ENCODE data around the gene STUM.

The STUM gene

DNA sequence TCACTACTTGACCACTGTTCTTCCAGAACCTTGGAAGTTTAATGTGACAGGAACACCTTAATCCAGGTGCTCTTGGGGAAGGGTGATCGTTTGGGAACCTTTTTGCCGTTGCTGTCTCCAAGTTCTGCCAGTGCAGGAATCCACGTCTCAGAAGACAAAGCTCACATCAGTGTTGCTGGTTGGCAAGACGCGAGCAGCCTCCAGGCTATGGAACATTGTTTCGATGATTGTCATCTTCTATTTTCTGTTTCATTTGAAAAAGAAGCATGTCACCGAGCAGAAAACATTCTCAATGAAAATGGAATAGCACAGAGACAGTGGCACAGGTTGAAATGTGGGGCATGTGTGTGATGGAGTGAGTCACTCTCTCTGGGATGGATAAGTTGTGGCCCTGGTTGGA is 11.7 kb downstream of the STUM start:
- no peak for DNase-seq (ENCODE audit: low read depth in 2 of 2, low spot score in 1 of 2)

DNA sequence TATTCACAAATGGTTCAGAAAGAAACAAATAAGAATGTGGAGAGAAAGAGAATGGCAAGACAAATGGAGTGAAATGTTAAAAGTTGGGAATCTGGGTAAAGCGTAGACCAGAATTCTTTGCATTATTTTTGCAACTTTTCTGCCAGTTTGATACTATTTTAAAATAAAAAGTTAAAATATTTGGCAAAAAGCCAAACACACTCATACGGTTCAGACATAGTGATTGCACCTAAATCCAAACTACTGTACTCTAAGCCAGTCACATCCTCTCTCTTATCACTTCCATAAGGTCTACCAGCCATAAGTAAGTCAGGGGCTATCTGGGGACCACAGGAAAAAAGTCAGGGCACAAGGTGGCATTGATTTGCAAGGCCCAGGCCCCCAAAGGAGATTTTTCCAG is 14.4 kb downstream of the STUM start:
- no peak for DNase-seq (ENCODE audit: low read depth in 2 of 2, low spot score in 1 of 2)

DNA sequence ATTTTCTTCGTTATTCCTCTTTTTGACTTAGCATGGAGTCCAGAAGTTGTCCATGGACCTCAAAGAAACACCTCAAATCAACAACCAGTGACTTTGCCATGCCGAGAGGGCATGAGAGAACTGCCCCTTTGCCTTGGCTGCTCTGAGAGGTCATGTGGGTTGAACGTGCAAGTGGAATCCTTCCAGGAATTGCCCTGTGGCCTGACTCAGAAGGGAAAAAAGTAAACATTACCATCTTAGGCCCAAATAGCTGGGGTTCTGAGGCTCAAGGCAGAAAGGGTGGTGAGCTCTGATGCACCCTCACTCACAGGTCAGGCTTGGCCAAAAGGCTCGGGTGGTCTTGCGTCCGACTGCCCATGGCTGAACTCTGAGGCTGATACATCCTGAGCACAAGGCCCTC is 15.1 kb downstream of the STUM start:
- DNase-seq (ENCODE audit: low read depth in 2 of 2, low spot score in 1 of 2): no peak

DNA sequence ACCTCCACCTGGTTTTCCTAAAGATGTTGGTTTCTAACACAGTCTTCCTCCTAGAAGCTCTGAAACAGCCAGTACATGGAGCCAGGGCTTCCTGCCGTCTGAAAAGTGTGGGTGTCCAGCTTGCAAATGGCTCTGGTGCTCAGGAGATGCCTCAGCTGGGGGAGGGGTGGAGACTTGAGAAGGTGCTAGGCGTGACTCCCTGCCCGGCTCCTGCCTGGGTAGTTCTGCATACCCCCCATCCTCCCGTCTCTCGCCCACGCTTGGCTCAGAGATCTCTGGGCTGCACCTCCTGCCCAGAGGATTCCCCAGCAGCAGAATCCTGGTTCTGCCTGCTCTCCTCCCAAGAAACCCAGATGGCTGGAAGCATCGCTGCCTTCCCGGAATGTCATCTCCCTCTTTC is 16.9 kb downstream of the STUM start:
- DNase-seq (ENCODE audit: low read depth in 2 of 2, low spot score in 1 of 2): no peak

DNA sequence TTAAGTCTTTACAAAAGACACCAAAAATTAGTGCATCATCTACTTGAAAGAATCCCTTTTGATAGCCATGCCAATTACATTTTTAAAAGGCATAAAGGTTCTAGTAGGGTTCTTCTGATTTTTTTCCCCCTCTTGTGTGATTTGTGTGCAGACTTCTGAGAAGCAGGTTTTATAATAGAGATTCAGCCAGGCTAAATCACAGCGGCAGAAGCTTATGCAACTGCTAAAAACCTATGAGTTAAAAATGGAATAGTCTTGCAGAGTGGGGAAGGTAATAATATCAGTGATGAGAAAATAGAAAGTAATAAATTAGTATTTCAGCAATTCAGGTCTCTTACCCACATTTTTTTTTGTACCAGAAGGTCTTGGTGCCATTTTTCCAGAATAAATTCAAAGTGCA is 17.7 kb downstream of the STUM start:
- no peak for DNase-seq (ENCODE audit: low read depth in 2 of 2, low spot score in 1 of 2)

DNA sequence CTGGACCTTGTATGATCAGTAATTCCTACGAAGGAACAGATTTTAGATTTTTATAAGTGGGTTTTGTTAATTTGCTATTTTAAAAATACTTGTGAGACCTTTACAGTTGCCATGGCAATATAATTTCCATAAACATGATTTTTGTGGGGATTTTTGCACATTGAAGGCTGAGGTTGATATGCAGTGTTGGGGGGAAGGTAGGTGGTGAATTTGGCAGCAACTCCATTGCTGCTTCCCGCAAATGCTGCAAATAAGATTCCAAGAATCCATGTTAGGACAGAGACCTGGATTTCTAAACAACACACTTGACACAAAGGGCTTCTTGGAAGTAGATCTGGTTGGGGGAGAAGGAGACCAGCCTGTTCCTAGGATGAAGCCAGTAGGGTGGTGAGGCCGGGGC is 18.2 kb downstream of the STUM start:
- no peak for DNase-seq (ENCODE audit: low read depth in 2 of 2, low spot score in 1 of 2)

DNA sequence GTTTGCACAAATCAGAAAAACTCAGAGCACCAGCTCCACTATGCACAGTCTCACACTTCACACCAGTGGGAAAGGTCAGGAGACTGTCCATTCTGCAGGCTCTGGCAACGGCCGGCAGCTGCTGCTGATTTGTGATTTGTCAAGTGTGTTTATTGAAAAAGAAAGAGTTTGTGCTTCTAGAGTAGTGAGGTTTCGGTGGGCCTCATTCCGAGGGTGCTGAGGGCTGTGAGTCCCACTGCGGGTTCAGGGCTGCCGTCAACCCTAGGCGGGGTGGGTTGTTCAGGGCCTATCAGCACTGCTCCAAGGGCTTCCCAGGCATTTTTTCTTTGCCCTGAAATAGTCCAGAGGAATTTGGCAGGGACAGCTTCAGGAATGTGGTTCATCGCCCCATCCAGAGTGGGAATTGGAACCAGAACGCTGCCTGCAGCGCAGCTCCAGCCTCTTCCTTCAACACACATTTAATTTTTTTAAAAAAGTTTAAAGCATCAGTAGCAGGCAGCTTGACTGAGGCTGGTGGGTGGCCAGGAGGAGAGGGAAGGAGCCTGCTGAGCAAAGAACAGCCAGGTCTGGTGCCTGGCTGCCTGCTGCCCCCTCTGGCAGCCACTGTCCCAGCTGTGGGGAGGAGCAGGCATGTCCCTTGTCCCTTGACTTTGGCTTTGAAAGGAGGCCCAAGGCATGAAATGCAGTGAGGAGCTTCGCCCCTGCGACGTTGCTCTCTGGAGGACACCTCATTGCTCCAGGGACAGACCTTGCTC is 19.7 kb downstream of the STUM start:
- no peak for DNase-seq (ENCODE audit: low read depth in 2 of 2, low spot score in 1 of 2)

DNA sequence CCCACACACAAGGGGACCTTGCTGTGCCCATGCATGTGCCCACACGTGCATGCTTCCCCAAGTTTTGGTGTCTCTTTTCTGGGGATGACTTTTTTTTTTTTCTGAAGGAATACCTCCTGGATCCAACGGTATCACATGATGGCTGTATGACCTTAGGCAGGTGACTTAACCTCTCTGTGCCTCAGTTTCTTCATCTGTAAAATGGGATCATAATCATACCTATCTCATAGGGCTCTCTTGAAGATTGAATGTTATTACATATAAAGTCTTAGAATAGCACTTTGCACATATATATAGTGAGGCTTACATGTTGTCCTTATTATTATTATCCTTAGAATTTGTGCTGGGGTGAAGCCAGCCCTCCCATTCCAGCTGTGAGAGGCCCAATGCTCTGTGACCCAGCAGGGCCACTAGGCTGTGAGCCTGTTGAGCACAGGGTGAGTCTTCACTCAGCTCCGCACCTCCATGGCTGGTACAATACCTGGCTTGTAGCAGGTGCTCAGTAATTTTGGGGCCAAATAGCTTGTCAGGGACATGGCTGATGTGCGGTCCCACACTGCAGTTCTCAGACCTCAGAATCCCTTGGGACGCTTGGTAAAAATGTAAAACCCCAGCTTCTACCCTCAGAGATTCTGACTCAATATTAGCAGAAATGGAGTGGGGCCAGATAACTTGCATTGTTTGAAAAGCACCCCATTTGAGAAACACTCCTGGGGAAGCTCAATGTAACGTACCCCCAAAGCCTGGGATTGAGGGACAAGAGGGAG is 20.6 kb downstream of the STUM start:
- no peak for DNase-seq (ENCODE audit: low read depth in 2 of 2, low spot score in 1 of 2)

DNA sequence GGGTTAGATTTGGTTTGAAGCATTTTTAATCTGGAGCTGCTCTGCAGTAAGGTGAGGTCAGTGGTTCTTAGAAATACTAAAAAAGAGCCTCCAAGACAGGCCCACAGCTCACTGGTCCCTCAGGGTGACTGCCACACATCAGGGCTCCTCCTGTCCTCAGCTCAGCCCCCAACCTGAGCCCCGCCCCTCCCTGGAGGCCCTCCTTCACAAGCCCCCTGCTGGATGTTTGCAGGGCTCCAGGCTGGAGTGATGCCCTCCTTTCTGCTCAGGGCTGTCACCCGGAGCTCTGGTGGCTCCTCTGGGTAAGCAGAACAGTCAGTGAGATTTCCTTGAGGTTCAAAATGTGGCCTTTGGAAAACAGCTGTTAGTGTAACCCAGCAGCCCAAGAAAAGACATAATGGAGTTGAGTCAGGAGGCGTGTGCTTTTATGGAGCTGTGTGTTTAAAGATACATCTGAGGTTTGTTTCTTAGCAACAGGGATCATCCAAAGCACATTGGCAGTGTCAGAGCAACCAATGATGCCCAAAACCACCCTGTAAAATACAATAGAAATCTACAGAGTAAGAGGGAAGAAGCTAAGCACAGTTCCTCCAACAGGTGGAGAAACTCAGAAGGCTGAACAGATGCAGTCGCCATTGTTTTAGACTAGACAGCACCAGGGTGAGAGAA is 21.4 kb downstream of the STUM start:
- DNase-seq (ENCODE audit: low read depth in 2 of 2, low spot score in 1 of 2): no peak

DNA sequence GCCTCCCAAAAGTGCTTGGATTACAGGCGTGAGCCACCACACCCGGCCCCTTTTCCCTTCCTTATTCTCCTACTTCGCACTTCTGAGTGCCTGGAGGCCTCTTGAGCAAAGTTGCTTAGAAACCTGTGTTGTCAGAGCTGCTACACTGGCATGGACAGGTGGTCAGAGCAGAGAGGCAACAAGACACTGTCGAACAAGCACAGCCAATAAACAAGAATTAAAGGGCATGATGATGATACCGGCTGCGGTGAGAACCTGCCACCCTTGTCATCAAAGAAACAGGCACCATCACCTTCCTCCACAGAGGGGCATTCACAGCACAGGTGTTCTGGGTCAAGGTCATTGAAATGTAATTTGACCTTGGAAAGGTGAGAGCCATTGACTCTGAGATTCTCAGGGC is 23.3 kb downstream of the STUM start:
- DNase-seq (ENCODE audit: low read depth in 2 of 2, low spot score in 1 of 2): no peak

DNA sequence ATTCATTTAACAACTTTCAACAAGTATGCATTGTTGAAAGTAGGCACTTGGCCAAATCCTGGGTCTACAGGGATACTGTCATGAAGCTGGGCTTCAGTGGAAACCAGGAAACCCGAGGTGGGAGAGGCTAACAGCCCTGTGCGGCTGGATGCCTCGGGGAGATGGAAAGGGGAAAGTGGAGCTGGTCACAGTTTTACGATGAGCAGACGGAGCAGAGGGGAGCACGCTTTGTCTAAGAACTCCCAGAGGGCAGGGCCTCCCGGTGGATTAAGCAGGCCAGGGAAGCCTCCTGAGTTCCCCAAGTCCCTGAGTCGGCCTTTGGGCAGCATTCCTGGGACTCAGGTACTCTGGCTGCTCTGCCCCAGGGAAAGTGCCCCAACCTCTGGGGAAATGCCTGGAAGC is 23.8 kb downstream of the STUM start:
- no peak for DNase-seq (ENCODE audit: low read depth in 2 of 2, low spot score in 1 of 2)

DNA sequence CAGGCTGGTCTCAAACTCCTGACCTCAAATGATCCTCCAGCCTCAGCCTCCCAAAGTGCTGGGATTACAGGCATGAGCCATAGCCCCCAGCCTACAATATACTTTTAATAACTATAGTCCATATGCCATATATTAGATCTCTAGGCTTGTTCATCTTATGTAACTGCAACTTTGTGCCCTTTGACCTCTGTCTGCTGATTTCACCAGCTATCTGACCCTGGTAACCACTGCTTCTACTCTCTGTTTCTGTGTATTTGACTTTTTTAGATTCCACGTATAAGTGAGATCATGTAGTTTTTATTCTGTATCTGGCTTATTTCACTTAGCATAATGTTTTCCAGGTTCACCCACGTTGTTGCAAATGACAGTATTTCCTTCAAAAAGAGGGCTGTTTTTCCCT is 25.5 kb downstream of the STUM start:
- no peak for DNase-seq (ENCODE audit: low read depth in 2 of 2, low spot score in 1 of 2)

DNA sequence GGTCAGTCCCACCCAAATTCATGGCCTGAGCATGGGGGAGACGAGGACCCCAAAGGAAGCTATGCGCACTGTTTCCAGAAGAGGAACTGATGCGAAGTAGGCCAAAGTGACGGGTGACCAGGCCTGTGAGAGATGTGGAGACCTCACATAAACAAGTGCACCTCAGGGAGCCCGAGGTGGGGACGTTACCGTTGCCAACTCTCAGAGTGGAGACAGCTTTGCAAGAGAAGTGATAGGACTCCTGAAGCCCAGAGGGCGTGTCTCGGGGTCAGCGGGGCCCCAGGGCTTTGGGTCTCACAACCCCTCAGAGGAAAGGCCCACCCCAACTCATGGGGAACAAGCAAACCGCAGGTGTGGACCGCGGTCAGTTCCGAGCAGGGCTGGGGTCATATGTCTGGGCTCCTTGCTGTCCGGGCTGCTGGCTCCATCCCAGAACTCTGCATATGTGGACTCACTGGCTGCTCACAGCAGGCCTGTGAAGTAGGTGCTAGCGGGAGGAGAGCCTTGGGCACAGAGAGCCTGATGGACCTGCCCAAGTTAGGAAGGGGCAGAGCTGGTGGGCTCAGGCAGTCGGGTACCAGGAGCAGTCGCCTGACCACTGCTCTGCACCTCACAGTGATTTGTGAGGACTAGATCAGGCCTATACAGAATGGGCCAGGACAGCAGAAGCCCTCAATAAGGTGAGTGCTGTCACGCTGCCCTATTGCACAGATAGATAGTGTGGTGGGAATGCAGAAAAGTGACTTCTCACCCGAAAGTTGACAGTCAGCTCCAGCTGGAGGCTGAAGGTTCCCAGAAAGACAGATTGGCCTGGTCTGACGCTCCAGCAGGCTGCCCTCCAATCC is 26.2 kb downstream of the STUM start:
- DNase-seq (ENCODE audit: low read depth in 2 of 2, low spot score in 1 of 2): no peak

DNA sequence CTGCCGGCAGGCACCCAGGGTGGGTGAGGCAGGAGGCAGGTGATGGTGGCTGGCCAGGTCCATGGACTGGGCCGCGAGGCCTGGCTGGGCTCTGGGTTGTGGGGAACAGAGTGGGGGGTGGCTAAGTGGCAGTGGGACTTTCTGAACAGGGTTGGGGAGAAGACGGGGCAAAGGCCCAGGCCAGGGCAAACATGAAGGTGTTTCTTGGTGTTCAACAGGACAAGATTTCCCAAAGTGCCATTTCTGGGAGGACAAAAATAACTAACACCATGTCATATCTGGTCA is 26.8 kb downstream of the STUM start:
- no peak for DNase-seq (ENCODE audit: low read depth in 2 of 2, low spot score in 1 of 2)

DNA sequence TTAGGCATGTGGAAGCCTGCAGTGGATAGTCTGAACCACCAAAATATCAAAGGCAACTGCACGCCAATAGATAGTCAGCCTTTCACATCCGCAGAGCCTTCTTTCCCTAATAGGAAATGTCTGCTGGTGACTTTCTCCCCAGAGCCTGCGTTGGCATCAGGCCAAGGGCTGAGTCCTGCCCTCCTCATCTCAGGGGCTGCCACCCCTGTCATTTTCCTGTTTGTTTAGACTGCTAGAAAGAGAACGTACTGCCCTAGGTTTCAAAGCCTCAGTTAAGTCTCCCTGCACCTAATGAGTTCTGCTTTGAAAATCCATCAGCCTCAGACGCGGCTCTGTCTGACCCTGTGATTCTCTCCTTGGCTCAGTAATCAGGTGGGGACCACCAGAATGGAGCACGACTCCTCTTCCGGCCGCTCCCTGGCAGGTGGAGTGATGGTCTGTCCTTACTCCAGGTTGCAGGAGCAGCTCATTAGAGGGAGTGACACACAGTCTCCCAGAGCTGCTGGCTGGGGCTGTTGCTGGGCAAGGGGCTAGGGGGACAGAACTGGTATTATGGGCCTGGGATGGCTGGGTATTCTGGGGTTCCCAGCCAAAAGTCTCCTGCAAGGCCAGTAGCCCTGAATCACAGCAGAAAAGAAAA is 27.3 kb downstream of the STUM start:
- no peak for DNase-seq (ENCODE audit: low read depth in 2 of 2, low spot score in 1 of 2)

DNA sequence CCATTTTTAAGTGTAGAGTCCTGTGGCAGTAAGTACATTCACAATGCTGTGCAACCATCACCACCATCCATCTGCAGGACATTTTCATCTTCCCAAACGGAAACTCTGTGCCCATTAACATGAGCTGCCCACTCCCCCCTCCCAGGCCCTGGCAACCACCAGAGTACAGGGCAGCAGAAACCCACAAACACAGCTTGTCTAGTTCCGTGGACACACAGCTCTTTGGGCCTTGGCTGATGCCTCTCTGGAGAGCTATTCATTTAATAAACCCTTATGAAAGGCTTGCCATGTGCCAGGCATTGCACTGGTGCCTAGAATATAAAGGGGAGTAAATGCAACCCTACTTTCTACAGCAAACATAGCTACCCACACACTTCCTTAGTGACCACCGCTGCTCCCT is 28.0 kb downstream of the STUM start:
- DNase-seq (ENCODE audit: low read depth in 2 of 2, low spot score in 1 of 2): no peak

DNA sequence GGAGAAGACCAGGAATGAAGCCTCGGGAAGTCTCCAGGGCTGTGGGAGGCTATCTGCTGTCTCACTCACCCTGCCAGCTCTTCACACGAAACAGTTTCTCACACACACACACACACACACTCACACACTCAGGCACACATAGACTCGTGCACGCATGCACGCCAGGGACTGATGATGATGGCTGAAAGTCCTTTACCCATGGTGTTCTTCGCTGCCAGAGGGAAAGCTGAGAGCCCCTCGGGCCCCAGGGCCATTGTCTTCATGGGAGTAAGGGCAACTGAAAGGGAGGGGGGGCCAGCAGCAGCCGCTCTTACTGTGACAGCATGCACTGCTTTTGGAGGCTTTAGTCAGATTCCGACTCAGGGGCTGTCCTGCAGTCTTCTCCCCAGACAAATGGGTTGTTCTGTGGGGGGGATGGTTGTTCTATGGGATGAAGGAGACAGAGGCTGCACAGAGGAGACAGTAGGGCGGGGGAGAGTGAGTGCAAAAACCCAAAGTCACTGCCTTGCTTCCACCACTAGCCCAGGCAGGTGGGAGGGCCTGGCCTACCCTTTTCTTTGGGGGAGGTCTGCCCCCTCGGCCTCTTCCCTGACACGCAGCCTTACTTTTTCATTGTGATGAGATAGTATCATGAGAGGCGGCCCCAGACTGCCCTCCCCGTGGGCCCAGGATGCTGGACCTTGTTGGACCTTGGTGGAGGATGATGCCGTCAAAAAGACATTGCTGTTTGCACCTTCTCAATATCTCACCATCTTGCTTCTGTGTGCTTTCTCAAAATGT is 29.0 kb downstream of the STUM start:
- no peak for DNase-seq (ENCODE audit: low read depth in 2 of 2, low spot score in 1 of 2)

DNA sequence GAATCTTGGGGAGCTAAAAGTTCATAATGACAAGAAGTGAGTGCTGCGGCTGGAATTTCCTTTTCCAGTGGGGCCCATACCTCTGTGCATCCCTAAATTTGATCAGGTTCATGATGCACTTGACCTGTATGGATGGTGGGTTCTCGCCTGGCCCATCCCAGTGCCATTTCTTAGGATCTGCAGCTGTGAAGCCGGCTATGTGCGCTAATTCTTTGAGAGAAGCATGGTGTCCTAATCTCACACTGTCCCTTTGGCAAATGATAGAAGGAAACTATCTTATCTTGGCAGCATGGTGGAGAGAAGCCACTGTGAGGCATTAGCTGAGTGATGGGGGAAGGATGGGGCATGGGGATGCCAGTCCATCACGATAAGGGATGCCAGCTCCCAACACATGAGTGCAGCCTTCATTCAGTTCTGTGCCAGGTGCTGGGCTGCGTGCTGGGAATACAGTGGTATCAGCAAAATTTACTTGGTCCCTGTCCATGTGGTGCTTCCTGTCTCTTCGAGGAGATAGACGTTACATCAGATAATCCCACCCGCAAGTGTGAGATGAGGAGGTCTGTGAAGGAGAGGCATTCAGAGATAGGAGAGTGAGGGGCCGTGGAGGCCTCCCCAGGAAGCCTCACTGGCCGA is 30.5 kb downstream of the STUM start:
- DNase-seq (ENCODE audit: low read depth in 2 of 2, low spot score in 1 of 2): no peak

DNA sequence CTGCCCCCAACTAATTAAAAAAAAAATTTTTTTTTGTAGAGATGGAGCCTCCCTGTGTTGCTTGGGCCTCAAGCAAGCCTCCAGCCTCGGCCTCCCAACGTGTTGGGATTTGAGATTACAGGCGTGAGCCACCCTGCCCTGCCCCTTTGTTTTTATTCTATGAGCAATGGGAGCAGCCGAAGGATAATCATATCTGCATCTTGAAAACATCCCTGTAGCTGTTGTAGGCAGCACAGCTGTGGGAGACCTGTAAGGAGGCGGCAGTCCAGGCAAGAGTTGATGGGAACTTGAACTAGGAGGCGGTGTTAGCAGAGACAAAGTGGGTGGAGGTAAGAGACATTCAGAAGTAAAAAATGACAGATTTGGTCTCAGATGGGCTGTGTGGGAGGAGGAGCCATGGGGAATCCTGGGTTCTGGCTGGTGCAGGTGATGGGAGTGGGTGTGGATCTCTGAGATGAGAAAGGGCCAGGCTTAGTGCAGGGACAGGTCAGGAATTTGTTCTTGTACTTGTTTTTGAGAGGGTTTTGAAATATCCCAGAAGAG is 31.3 kb downstream of the STUM start:
- DNase-seq (ENCODE audit: low read depth in 2 of 2, low spot score in 1 of 2): no peak
